Stimulated activated CD4-positive, alpha-beta T cell treated with anti-CD3 and anti-CD28 coated beads, Interleukin-4, amount 100 ng/mL, for 24 hours (primary cell): ENCODE measurements around the gene FCER2.

Experiments used
- DNase-seq: peaks from one replicate; pipeline ENCODE4 v3.0.0-alpha.2; 2020

FCER2 gene

DNA sequence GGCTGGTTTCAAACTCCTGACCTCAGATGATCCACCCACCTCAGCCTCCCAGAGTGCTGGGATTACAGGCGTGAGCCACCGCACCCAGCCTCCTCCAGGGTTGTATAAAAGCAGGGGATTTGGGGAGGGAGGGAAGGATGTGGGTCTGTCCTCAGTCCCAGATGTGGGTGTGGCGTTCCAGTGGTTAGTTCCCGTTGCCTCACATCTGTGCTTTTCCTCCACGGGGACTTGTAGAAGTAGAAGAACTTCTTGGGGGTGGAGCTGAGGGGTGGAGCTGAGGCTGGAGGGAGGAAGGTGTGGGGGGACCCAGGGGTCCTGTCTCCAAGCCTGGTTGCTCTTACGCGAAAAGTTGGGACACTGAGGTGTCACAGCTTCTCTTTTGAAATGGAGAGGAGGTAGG lies 25.6 kb downstream of the FCER2 start:
- DNase-seq = no peak

GRCh38 chr19:7674010-7675005 lies 27.6 kb downstream of the FCER2 start:
- DNase-seq = peak; percentile 27

DNA sequence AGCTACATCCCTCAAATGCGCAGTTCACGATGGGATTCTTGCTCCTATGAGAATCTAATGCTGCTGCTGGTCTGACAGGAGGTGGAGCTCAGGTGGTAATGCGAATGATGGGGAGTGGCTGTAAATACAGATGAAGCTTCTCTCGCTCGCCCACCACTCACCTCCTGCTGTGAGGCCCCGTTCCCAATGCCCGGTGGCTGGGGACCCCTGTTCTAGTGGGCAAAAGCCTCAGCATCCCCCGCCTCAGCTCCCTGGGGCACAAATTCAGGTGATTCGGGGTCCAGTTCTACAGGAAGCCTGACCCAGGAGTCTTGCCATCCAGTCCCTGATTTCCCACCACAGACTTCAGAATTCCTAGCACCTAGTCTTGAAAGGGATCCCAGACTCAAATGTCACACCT lies 29.4 kb downstream of the FCER2 start:
- DNase-seq = no peak

DNA sequence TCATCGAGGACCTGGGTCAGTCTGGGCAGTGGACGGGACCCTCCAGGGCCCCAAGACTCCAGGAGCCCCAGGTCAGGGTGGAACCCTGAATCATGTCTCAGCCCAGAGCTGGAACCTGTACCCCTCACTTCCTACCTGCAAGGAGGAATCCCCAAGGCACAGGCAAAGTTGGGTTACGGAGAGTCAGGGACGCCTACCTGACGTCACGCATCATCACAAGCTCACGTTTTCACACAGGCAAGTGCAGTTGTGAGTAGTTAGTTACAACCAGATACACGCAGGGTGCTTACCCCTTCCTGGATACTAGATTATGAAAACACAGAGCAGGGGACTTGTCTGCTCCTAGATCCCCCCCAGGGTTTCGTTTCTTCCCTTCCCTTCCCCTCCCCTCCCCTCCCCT lies 31.1 kb downstream of the FCER2 start:
- DNase-seq = no peak

DNA sequence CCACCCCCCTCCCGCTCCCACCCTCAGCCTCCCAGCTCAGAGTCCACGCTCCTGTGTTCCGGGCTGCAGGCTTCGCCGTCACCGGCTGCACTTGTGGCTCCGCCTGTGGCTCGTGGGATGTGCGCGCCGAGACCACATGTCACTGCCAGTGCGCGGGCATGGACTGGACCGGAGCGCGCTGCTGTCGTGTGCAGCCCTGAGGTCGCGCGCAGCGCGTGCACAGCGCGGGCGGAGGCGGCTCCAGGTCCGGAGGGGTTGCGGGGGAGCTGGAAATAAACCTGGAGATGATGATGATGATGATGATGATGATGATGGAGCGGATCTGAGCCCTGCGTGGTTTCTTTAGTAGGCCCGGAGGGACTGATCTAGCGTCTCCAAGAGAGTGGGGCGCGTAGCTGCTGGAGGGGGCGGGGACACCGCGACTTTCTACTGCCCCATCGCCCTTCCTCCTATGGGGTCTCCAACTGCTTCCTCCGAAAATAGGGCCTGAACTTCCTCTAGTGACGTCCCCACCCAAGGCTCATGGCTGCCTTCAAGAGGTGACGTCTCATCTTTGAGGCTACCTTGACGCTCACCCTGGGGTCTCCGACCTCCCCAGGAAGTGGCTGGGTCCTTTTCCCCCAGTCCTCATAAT lies 31.7 kb downstream of the FCER2 start:
- DNase-seq = no peak

DNA sequence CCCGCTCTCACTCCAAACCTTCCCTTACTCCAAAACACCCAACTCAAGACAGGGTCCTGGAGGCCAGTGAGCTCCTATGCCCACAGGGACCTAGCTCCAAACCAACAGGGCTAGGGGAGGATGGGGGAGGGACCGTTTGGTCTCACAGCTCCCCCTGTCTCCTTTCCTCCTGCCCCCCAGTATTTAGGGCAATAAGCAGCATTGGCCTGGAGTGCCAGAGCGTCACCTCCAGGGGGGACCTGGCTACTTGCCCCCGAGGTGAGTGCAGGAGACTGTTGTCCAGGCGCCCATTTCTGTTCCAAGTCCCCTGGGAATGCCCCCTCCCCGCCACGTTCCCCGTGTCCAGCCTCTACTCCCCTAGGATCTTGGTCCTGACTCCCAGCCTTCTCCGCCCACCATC lies 32.3 kb downstream of the FCER2 start:
- no peak for DNase-seq

DNA sequence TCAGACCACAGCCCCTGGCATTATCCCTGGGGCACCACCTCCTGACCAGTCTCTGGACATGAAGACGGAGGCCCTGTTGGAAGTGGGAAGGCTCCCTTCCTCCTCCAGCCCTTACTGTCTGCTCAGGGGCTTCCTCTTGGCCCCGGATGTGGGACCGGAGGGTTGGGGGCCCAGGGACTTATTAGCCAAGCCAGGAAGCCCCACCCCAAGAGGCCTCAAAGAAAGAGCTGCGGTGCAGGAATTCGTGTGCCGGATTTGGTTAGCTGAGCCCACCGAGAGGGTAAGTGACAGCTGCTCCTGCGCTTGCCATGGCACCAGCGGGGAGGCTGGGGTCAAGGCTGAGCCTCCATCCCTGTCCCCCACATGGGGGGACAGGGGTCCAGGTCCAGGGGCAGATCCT lies 33.1 kb downstream of the FCER2 start, which contains the start of gene RETN:
Gene RETN, plus strand, starts transcription at position 208 of the 400 bp plus-strand sequence. CDS start 278 bp downstream, outside the sequence.
- no peak for DNase-seq

DNA sequence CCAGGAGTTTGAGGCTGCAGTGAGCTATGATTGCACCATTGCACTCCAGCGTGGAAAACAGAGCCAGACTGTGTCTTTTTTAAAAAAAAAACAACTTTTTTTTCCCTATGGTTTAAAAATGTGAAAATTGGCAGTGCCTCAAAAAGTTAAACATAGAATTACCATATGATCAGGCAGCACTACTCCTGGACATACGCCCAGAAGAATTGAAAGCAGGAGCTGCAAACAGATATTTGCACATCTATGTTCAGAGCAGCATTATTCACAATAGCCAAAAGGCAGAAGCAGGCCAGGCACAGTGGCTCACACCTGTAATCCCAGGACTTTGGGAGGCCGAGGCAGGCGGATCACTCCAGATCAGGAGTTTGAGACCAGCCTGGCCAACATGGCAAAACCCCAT lies 36.9 kb downstream of the FCER2 start:
- no peak for DNase-seq

DNA sequence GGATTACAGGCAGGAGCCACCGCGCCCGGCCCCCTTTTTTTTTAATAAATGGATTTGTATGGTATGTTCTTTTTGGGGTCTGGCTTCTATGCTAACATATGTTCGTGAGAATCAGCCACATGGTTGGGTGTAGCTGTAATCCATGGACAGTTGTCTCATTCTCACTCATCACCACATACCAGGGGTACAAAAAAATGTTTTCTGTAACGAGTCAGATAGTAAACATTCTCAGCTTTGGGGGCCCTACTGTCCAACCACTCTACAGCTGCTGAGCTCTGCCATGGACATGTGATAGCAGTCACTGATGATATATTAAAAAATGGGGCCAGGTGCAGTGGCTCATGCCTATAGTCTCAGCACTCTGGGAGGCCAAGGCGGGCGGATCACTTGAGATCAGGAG lies 38.2 kb downstream of the FCER2 start:
- DNase-seq = no peak

DNA sequence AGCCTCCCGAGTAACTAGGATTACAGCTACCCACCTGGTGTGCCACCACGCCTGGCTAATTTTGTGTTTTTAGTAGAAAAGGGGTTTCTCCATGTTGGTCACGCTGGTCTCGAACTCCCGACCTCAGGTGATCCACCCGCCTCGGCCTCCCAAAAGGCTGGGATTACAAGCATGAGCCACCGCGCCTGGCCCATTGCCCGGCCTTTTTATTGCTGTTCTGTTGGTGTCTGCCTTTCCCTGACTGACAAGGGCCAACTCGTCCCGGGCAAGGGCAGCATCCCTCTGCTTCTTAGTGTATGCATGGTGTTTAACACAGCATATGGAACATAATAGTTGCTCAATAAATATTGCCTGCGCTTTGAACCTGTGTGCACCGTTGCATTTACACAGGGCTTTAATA lies 39.3 kb downstream of the FCER2 start:
- DNase-seq = no peak

DNA sequence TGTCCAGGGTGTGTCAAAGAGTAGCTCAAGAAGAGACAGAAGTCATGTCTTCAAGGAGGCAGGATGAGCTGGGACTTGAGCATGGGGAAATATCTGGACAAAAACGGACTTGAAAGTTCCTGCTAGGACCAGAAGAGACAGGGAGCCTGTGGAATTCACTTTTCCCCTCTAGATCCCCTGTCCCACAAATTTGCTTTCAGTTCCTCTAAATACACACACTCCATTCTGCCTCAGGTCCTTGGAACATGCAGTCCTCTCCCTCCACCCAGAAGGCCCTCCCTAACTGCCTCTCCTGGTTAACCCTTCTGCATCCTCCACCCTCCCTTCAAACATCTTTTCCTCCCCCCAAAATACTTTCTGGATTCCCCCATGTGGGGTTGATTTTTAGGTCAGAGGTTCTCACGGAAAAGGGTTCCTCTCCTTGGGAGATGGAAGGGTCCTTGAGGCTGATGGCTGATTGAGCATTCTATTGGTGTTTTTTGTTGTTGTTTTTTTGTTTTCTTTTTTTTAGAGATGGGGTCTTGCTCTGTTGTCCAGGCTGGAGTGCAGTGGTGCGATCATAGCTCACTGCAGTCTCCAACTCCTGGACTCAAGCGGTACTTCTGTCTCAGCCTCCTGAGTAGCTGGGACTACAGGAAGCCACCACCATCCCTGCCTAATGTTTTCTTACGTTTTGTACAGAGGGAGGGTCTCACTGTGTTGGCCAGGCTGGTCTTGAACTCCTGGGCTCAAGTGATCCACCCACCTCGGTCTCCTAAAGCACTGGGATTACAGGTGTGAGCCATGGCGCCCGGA lies 40.0 kb downstream of the FCER2 start:
- DNase-seq = no peak

DNA sequence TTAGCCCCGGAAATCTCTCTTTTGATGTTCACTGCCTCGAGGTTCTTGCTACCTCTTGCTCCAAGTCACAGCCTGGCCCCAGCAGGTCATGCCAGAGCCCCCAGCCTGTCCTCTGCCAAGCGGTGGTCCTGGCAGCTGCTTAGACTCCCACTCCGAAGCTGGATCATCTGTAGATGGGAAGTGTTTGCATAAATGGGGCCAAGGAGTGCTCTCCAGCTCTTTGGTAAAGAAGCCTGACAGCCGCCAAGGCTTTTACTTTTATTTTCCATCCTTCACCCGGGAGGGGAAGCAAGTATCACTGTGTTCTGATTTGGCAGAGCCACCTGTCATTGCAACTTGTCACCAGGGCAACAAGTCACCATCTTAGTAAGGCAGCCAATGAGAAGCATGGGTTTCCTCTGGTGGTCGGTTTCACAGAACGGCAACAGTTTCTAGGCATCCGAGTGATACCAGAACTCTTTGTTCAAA lies 43.7 kb downstream of the FCER2 start:
- DNase-seq = peak; percentile 56

DNA sequence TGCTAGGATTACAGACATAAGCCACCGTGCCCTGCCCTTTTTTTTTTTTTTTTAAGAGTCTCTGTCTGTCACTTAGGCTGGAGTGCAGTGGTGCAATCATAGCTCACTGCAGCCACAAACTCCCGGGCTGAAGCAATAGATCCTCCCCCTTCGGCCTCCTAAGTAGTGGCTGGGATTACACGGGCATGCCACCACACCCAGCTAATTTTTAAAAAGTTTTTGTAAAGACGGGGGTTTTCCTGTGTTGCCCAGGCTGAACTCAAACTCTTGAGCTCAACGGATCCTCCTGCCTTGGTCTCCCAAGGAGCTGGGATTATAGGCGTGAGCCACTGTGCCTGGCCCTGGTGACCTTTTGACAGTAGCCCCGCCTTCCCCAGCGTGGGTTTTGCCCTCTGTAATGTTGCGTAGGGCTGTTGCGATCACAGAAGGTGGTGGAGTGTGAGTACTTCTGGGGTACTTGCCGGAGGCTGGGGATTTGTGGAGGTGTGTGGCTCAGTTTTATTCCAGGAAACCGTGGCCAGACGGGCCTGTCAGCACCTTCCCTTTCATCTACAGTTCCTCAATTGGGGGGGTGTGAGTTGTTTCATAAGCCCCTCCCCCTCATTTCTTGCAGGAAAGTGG lies 44.7 kb downstream of the FCER2 start:
- peak; percentile 26 for DNase-seq

- no peak for DNase-seq
Observed at GRCh38 chr19:7655581-7655980, 46.4 kb downstream of the FCER2 start.

- no peak for DNase-seq
Observed at GRCh38 chr19:7654401-7654800, 47.5 kb downstream of the FCER2 start.

GRCh38 chr19:7652061-7652641 lies 49.8 kb downstream of the FCER2 start:
- peak; percentile 87 for DNase-seq

DNA sequence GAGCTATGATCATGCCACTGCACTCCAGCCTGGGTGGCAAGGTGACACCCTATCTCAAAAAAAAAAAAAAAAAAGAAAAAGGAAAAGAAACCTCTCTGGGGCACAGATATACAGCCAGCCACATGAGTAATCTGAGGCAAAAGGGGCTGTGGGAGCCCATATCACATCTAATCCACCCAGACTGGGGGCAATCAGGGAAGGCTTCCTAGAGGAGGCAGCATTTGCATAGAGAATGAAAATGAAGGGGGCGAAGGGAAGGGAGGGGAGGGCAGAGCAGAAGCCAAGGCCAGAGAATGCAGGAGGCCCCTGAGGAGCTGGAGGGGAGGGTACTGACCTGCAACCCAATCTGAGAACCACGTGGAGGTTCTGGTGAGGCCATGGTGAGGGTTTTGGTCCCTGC lies 51.8 kb downstream of the FCER2 start:
- no peak for DNase-seq

GRCh38 chr19:7648265-7649014 lies 53.5 kb downstream of the FCER2 start:
- no peak for DNase-seq

GRCh38 chr19:7647156-7647555 lies 54.8 kb downstream of the FCER2 start:
- no peak for DNase-seq

DNA sequence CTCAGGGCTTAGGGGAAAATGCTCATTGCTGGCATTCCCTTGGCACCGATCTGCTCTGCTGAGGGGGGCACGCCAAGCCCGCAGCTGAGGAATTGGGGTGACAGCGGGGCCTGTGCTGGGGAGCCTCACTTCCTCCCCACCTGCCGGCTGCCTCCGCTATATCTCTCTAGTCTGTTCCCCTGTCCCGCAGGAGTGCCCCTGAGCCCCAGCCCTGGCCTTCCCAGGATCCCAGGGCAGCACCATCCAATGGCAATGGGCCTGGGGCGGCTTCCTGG lies 55.6 kb downstream of the FCER2 start:
- no peak for DNase-seq

DNA sequence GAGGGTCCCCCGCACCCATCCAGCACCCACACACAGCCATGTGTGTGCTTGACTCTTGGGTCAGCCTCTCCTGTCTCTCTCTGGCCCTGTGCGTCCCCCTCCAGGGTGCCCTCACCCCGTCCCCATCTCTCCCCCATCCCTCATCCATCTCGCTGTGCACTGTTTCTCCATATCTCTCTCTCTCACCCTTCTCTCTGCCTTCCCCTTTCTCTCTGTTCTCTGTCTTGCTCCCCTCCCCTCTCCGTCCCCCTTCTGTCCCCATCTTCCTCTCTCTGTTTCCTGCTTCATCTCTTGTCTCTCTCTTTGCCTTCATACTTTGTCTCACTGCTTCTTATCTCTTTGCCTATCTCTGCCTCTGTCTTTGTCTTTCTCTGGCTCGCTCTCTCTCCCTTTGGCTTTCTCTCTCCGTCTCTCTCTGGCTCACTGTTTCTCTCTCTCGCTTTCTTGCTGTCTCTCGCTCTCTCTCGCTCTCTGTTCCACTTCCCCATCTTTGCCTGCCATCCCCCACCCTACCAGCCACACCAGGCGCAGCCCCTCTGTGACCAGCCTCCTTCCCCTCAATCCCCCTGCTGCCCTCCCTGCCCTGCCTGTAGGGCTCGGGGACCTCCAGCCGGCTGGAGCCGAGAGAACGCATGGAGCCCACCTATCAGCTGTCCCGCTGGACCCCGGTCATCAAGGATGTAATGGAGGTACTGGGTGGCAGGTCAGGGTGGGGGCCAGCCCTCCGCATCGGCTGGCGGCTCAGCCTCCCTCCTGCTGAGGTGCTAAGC lies 56.1 kb downstream of the FCER2 start:
- no peak for DNase-seq
